Coronary artery (tissue), 2 donors: ENCODE results near the gene LIX1L.
A peak's percentile ranks its signal among the peaks of the same experiment; 100 is the strongest.

ENCODE experiments used
- DNase-seq: peaks from one replicate; pipeline ENCODE4 v3.0.0-alpha.2; 2017; ENCODE audit warnings: low spot score
- H3K27ac ChIP-seq, 2 donors: fragments of 200-600 bp; sonication (generic); one replicate each; pipeline ENCODE4 v1.5.1; 2016 to 2019
- H3K4me3 ChIP-seq: fragments of 200-600 bp; sonication (generic); 2 replicates; pipeline ENCODE4 v1.5.1; 2016; ENCODE audit warnings: mild to moderate bottlenecking, moderate library complexity
- CTCF ChIP-seq: fragments of 200-600 bp; sonication (generic); IDR thresholded peaks from one replicate; pipeline ENCODE4 v1.5.1; 2019; ENCODE audit warnings: antibody characterized with exemption

LIX1L gene

GRCh38 chr1:145886390-145886789, 71.4 kb downstream of the LIX1L start:
- TF ChIP-seq CTCF: no peak

GRCh38 chr1:145885738-145886287, 72.0 kb downstream of the LIX1L start, which contains the start of gene ANKRD35:
Gene ANKRD35, minus strand, starts transcription at chr1:145885866. Its CDS starts 108 bp downstream, at chr1:145885758.
- peak; percentile 88 for DNase-seq
- Histone ChIP-seq H3K4me3 (peak within 1 kb of the TSS; percentile 82), H3K27ac (peak within 1 kb of the TSS; percentile 33 to 75)
- TF ChIP-seq CTCF: no peak

More at GRCh38 chr1:145886390-145886789, 71.4 kb downstream of the LIX1L start:
- peak overlapping the region; percentile 33 to 75 for H3K27ac ChIP-seq
- no peak for DNase-seq
- H3K4me3 ChIP-seq: peak overlapping the region; percentile 82

- no peak for TF ChIP-seq CTCF
- Histone ChIP-seq H3K4me3 (no peak overlapping the region), H3K27ac (no peak overlapping the region)
- DNase-seq: no peak
These were observed 73.1 kb downstream of the LIX1L start for GRCh38 chr1:145884675-145885074.
